Loucy (cell line): Measurements from ENCODE around the gene USB1.

Experiments
- H2AFZ ChIP-seq: fragments of 200-600 bp; sonication (generic); 2 replicates; pipeline ENCODE4 v1.6.0; 2016; ENCODE audit warnings: antibody characterized with exemption, mild to moderate bottlenecking, low read length, moderate library complexity
- H3F3A ChIP-seq: fragments of 200-600 bp; 2 replicates; pipeline ENCODE4 v1.6.0; 2016; ENCODE audit warnings: antibody characterized with exemption, low read depth, mild to moderate bottlenecking
- H3K27me3 ChIP-seq: fragments of 200-600 bp; sonication (generic); 2 replicates; pipeline ENCODE4 v1.6.1; 2014; ENCODE audit warnings: low read length, mild to moderate bottlenecking; ENCODE audit not compliant: insufficient read depth, poor library complexity, severe bottlenecking
- H3K36me3 ChIP-seq: fragments of 200-600 bp; sonication (generic); 2 replicates; pipeline ENCODE4 v1.6.1; 2016; ENCODE audit warnings: low read length; ENCODE audit not compliant: insufficient read depth
- H3K4me1 ChIP-seq: fragments of 200-600 bp; sonication (generic); 2 replicates; pipeline ENCODE4 v1.5.1; 2014; ENCODE audit warnings: low read length, mild to moderate bottlenecking; ENCODE audit not compliant: insufficient read depth, poor library complexity, severe bottlenecking
- H3K4me2 ChIP-seq: fragments of 200-600 bp; sonication (generic); 2 replicates; pipeline ENCODE4 v1.6.0; 2014; ENCODE audit warnings: antibody characterized with exemption, low read length, low read depth, mild to moderate bottlenecking; ENCODE audit not compliant: poor library complexity, severe bottlenecking
- H3K4me3 ChIP-seq: fragments of 200-600 bp; sonication (generic); 2 replicates; pipeline ENCODE4 v1.5.1; 2014; ENCODE audit warnings: low read length, mild to moderate bottlenecking, mixed read lengths; ENCODE audit not compliant: poor library complexity, severe bottlenecking
- H3K79me2 ChIP-seq: fragments of 200-600 bp; sonication (generic); 2 replicates; pipeline ENCODE4 v1.6.1; 2014; ENCODE audit warnings: low read length; ENCODE audit not compliant: insufficient read depth
- H3K9ac ChIP-seq: fragments of 200-600 bp; sonication (generic); 2 replicates; pipeline ENCODE4 v1.6.0; 2014; ENCODE audit warnings: mild to moderate bottlenecking, low read depth, low read length, moderate library complexity; ENCODE audit not compliant: poor library complexity, severe bottlenecking
- H3K9me2 ChIP-seq: fragments of 200-600 bp; sonication (generic); replicated peaks from 2 replicates; pipeline ENCODE4 v1.6.1; 2016; ENCODE audit warnings: low read depth, low read length, mixed read lengths
- H3K9me3 ChIP-seq: fragments of 200-600 bp; sonication (generic); 2 replicates; pipeline ENCODE4 v1.6.1; 2014; ENCODE audit warnings: mild to moderate bottlenecking, antibody characterized with exemption, low read length, low read depth; ENCODE audit not compliant: insufficient read depth
- H4K20me1 ChIP-seq: fragments of 200-600 bp; sonication (generic); 2 replicates; pipeline ENCODE4 v1.6.0; 2014; ENCODE audit warnings: antibody characterized with exemption, low read length, mild to moderate bottlenecking; ENCODE audit not compliant: insufficient read depth, poor library complexity, severe bottlenecking
- CTCF ChIP-seq: fragments of 200-600 bp; sonication (generic); conservative IDR thresholded peaks from 2 replicates; pipeline ENCODE4 v1.5.1; 2014; ENCODE audit warnings: mild to moderate bottlenecking, antibody characterized with exemption, low read length
- EZH2phosphoT487 ChIP-seq: fragments of 200-600 bp; IDR thresholded peaks from 2 replicates; pipeline ENCODE4 v1.6.1; 2018; ENCODE audit warnings: antibody characterized with exemption, mild to moderate bottlenecking, moderate library complexity, borderline replicate concordance

Gene USB1

GRCh38 chr16:57955572-57956188 lies 45.5 kb upstream of the USB1 start:
- Histone ChIP-seq H3K9me3 (no peaks in the 10 kb centered on the region), H3K36me3 (no peaks in the 10 kb centered on the region), H3F3A (no peaks in the 10 kb centered on the region), H3K4me1 (no peaks in the 10 kb centered on the region), H2AFZ (no peak overlapping the region), H3K9me2 (no peaks in the 10 kb centered on the region), H3K9ac (no peak overlapping the region), H3K4me2 (no peak overlapping the region), H3K27me3 (no peaks in the 10 kb centered on the region), H3K79me2 (no peaks in the 10 kb centered on the region), H4K20me1 (no peaks in the 10 kb centered on the region), H3K4me3 (no peak overlapping the region)
- no peak for TF ChIP-seq CTCF
- no peak for TF ChIP-seq EZH2phosphoT487

DNA sequence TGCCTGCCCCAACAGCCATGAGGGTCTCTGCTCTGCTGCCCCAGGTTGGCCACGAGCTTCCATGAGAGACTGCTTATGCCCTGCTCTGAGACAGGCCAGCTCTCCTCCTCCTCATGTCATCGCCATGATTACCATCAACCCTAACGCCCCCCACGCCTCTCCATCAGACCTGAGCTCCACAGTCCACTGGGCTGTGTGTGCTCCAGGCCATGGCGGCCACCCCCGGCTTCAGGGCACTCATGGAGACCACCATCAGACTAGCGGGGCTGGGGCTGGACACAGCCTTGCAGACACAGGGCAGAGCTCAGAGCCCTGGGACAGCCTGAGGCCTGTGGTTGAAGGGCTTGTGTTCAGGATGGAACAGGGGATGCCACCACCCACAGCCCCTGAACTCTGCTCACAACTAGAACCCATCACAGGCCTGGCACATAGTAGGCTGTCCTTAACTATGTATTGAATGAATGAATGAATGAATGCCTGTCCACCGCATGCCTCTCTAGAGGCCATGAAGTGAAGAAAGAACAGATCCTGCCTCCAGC lies 44.9 kb upstream of the USB1 start:
- TF ChIP-seq EZH2phosphoT487 (no peak), CTCF (no peak)
- no peaks in the 10 kb centered on the region for H3K9me3 ChIP-seq
- H3K4me1 ChIP-seq, result no peaks in the 10 kb centered on the region
- H3K4me3 ChIP-seq, result no peak overlapping the region
- no peak overlapping the region for H2AFZ ChIP-seq
- H3F3A ChIP-seq, result no peaks in the 10 kb centered on the region
- no peaks in the 10 kb centered on the region for H3K27me3 ChIP-seq
- no peak overlapping the region for H3K9ac ChIP-seq
- no peaks in the 10 kb centered on the region for H3K79me2 ChIP-seq
- no peaks in the 10 kb centered on the region for H4K20me1 ChIP-seq
- no peaks in the 10 kb centered on the region for H3K9me2 ChIP-seq
- H3K36me3 ChIP-seq, result no peaks in the 10 kb centered on the region
- H3K4me2 ChIP-seq, result no peak overlapping the region

DNA sequence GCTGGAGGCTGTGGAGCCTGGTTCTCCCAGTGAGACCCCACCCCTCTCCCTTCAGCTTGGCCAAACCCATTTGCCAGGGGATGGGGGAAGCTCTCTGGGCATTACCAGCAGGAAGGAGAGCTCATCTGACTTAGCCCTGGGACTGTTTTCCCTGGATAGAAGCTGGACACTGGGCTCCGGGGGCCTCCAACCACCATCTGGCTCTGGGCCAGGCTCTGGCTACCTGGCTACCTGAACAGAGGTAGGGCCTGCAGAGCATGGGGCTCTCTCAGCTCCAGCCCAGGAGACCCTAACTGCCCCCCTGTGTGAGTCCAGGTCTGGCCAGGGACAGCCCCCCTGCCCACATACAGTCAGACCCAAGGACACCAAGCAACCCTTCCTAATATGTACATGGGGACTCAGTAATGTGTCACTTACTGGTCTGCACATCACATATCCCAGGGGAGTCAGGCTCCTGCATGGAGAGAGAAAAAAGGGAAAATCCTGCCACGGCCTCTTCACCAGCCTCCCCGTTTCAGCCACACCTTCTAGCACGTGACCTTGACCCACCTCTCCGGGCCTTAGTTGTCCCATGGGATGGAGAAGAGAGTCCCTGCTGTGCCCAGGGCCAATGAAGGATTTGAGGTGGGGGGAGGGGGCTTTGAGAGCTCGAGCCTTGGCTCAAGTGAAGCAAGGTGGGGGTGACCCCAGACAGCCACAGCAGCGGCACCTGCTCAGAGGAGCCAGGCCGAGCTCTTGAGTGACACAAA lies 44.1 kb upstream of the USB1 start:
- TF ChIP-seq CTCF, result no peak
- TF ChIP-seq EZH2phosphoT487, result no peak
- no peaks in the 10 kb centered on the region for H3F3A ChIP-seq
- no peak overlapping the region for H3K4me3 ChIP-seq
- no peak overlapping the region for H3K4me2 ChIP-seq
- no peaks in the 10 kb centered on the region for H3K36me3 ChIP-seq
- no peak overlapping the region for H3K9ac ChIP-seq
- H3K9me3 ChIP-seq, result no peaks in the 10 kb centered on the region
- H3K9me2 ChIP-seq, result no peaks in the 10 kb centered on the region
- H4K20me1 ChIP-seq, result no peaks in the 10 kb centered on the region
- no peak overlapping the region for H2AFZ ChIP-seq
- no peaks in the 10 kb centered on the region for H3K4me1 ChIP-seq
- no peaks in the 10 kb centered on the region for H3K27me3 ChIP-seq
- H3K79me2 ChIP-seq, result no peaks in the 10 kb centered on the region
